GM19025 (cell line): ENCODE results near the gene TRIM33.
"Not testable (repeated sequence)": the region's sequence is repeated elsewhere in the genome, so short reads cannot be mapped to it uniquely, and the experiment has no call there.

Source experiments
- ATAC-seq: cut with Tn5 transposase; IDR thresholded peaks from one replicate; pipeline ENCODE4 v1.9.1; 2021; ENCODE audit warnings: mild to moderate bottlenecking, low read depth, moderate library complexity; ENCODE audit not compliant: unreplicated experiment

The TRIM33 gene

GRCh38 chr1:114512595-114513280 lies 1.7 kb upstream of the TRIM33 start:
- no peak for ATAC-seq

GRCh38 chr1:114510274-114511031 lies 550 bp downstream of the TRIM33 start:
- ATAC-seq: peak; percentile 62

- ATAC-seq: no peak
These were observed 1.3 kb downstream of the TRIM33 start for GRCh38 chr1:114509596-114510273.

- no peak for ATAC-seq
These were observed 2.6 kb downstream of the TRIM33 start for GRCh38 chr1:114508386-114508898.

- ATAC-seq: no peak
These were observed 3.5 kb downstream of the TRIM33 start for GRCh38 chr1:114507513-114507912.

- ATAC-seq: no peak
These were observed 5.8 kb downstream of the TRIM33 start for GRCh38 chr1:114505148-114505561.

GRCh38 chr1:114503916-114504422 lies 7.0 kb downstream of the TRIM33 start:
- no peak for ATAC-seq

GRCh38 chr1:114502080-114502479 lies 8.9 kb downstream of the TRIM33 start:
- no peak for ATAC-seq

- ATAC-seq: no peak
These were observed 11.5 kb downstream of the TRIM33 start for GRCh38 chr1:114499478-114499877.

GRCh38 chr1:114496089-114496488 lies 14.9 kb downstream of the TRIM33 start:
- ATAC-seq: no peak

GRCh38 chr1:114495486-114495885 lies 15.5 kb downstream of the TRIM33 start:
- ATAC-seq: no peak

- no peak for ATAC-seq
These were observed 18.0 kb downstream of the TRIM33 start for GRCh38 chr1:114492978-114493377.

- ATAC-seq: no peak
These were observed 20.7 kb downstream of the TRIM33 start for GRCh38 chr1:114490274-114490693.

GRCh38 chr1:114488739-114489138 lies 22.3 kb downstream of the TRIM33 start:
- ATAC-seq: no peak

GRCh38 chr1:114485286-114485685 lies 25.7 kb downstream of the TRIM33 start:
- ATAC-seq: no peak

GRCh38 chr1:114482585-114482984 lies 28.4 kb downstream of the TRIM33 start:
- peak; percentile 86 for ATAC-seq

- not testable (repeated sequence) for ATAC-seq
These were observed 31.4 kb downstream of the TRIM33 start for GRCh38 chr1:114479636-114480035.

- ATAC-seq: no peak
These were observed 31.9 kb downstream of the TRIM33 start for GRCh38 chr1:114479134-114479533.

- ATAC-seq: no peak
These were observed 37.2 kb downstream of the TRIM33 start for GRCh38 chr1:114473796-114474195.

- no peak for ATAC-seq
These were observed 38.6 kb downstream of the TRIM33 start for GRCh38 chr1:114472408-114472807.

GRCh38 chr1:114470681-114471080 lies 40.3 kb downstream of the TRIM33 start:
- ATAC-seq: no peak
